HAP-1 (cell line): ENCODE results near the gene SDK1.

Experiments
- DNase-seq, 2 experiments: peaks; one replicate each; pipeline ENCODE4 v3.0.0-alpha.2; 2016 to 2020; ENCODE audit warnings: low spot score in 2 of 2
- H3K27me3 ChIP-seq: fragments of 250-450 bp; sonication (Bioruptor Pico); 2 replicates; pipeline ENCODE4 v1.5.1; 2020; ENCODE audit warnings: low read depth, mild to moderate bottlenecking, moderate library complexity
- H3K36me3 ChIP-seq: fragments of 250-450 bp; sonication (Bioruptor Pico); replicated peaks from 2 replicates; pipeline ENCODE4 v1.5.1; 2020; ENCODE audit warnings: mild to moderate bottlenecking
- H3K4me1 ChIP-seq: fragments of 250-450 bp; sonication (Bioruptor Pico); 2 replicates; pipeline ENCODE4 v1.5.1; 2020; ENCODE audit warnings: mild to moderate bottlenecking
- H3K4me3 ChIP-seq: fragments of 250-450 bp; sonication (Bioruptor Pico); 2 replicates; pipeline ENCODE4 v1.5.1; 2020; ENCODE audit warnings: mild to moderate bottlenecking, moderate library complexity
- H3K9me3 ChIP-seq: fragments of 250-450 bp; sonication (Bioruptor Pico); 2 replicates; pipeline ENCODE4 v1.5.1; 2020; ENCODE audit warnings: mild to moderate bottlenecking, moderate library complexity
- in situ Hi-C: fragments of 300-500 bp; cut with MboI; formaldehyde crosslinking; loops from 3 replicates; pipeline ENCODE4 v1.14.3; 2020; ENCODE audit warnings: low sequenced_read_pairs, inconsistent platforms, mixed read lengths

Gene SDK1

DNA sequence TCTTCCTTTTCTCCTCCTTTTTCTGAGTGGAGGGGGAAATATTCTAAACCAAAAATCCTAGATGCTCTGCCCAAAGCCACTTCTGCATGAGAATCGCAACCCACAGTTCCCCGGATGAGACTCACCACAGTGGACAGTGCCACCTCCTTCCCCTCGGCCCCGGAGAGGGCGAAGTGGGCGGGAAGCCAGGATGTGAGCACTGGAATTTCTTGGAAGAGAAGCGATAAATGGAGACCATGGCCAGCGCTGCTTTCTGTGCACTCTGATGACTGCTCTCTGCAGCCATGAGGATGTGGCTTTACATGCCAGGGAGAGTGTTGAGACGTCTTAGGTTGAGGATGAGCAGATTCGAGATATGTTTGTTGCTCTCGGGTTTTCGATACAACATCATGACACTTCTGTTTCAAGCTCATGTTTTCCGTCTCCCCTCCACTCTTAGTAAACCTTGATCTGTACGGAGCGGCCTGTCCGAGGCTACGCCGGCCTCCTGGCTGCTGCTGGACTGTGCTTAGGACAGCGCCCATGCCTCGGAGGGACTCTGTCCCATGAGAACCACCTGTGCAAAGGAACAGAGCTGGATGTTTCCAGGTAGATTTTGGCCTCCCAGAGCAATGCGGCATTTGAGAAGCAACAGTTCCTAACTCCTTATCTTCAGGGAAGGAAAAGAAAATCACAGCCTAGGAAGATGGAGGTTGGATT is 966.4 kb downstream of the SDK1 start:
- no peak for DNase-seq
- H3K4me1 ChIP-seq, result no peaks in the 10 kb centered on the region
- no peaks in the 10 kb centered on the region for H3K9me3 ChIP-seq
- H3K4me3 ChIP-seq, result no peak overlapping the region
- in situ Hi-C loops, result no loop called here
- no peaks in the 10 kb centered on the region for H3K27me3 ChIP-seq
- H3K36me3 ChIP-seq, result no peaks in the 10 kb centered on the region

DNA sequence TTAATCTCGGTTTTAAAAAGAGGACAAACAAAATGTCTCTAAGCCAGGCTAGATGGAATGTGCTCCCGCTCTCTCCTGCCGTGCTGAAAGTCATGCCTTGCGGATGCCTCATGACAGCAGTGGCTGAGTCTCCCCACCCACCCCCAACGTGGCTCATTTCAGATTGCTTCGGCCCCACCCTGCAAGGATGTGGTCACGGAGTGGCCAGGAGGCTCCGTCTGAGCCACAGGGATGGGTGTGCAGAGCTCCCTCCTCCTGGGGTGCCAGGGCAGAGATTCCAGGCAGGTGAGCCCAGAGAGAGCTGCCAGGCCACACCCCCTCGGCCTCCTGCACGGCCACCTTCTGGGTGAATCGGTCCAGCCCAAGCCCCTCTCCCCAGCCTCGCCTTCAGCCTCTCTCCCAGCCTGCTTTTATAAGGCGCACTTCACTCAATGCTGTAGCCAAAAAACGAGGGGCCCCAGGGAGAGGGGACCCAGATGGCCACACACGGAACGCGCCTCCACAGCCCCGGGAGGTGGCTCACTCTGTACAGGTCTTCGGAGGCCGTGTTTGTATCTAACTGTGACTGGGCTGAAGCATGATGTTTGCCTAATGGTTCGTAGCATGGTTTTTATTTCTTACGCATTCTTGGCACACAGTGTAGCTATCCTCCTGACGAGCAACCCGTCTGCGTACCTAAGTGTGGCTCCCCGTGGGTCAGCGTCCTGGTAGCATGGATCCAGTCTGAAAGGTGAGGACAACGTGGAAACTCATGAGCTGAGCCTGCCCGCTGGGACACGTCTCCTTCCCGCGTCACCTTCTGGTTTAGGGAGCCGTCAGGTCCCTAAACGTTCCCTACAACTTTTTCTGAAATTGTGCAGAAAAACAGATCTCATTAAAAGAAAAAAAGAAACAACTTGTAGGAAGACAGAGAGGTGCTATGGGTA is 967.3 kb downstream of the SDK1 start:
- no peaks in the 10 kb centered on the region for H3K36me3 ChIP-seq
- H3K4me3 ChIP-seq, result no peak overlapping the region
- H3K9me3 ChIP-seq, result no peaks in the 10 kb centered on the region
- H3K4me1 ChIP-seq, result no peaks in the 10 kb centered on the region
- H3K27me3 ChIP-seq, result no peaks in the 10 kb centered on the region
- DNase-seq, result no peak
- in situ Hi-C loops, result no loop called here

DNA sequence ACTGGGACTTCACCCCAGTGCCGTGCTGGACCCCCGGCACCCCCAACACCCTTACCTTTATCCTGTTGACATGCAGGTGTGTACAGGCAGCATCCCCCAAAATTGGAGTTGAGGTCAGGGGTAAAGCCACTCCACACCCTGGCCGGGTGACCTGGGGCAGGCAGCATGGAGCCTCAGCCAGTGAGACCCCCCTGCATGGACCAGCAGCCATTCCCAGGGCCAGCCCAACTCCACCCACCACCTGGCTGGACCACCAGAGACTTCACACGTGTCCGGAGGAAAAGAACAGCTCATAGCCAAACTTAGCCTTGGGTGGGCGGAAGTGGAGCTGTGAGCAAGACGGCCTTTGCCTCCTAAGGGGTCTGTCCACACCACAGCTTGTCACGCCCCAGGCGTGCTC is 968.0 kb downstream of the SDK1 start:
- Histone ChIP-seq H3K4me1 (no peaks in the 10 kb centered on the region), H3K36me3 (no peaks in the 10 kb centered on the region), H3K9me3 (no peaks in the 10 kb centered on the region), H3K4me3 (no peak overlapping the region), H3K27me3 (no peaks in the 10 kb centered on the region)
- in situ Hi-C loops, result no loop called here
- DNase-seq, result no peak

DNA sequence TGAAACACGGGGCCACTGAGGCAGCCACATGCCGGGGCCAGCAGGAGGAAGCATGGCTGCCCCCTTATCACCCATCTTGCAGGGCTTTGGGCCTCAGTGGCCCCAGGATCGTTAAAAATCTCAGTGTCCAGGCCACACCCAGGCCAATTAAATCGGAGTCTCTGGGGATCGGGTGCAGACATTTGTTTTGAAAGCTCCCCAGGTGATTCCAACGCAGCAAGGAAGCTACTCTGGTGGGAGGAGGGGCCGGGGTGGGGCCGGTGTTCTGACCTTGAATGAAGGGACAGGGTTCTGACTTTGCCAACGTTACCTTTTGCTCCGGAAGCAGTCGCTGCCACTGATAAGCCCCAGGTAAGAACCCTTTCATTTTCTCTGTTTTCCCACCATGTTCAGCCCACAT is 968.7 kb downstream of the SDK1 start:
- no peaks in the 10 kb centered on the region for H3K9me3 ChIP-seq
- no peaks in the 10 kb centered on the region for H3K27me3 ChIP-seq

DNA sequence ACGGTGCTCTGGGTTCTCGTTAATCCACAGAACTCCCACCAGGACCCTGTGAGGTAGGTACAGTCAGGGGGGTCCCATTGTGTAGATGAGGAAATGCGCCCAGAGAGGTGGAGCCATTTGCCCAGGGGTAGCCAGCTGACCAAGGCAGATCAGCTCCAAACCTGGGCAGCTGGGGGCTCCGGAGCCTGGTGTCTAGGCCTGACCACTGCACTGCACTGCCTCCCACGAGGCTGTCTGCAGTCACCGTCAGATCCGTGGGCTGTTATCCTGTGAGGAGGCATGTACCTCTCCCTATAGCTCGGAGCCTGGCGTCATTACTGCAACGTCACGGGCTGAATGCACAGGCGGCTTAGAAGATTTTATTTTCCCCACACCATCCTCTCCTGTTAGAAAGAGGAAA is 969.2 kb downstream of the SDK1 start:
- no peak for DNase-seq
- Histone ChIP-seq H3K36me3 (no peaks in the 10 kb centered on the region), H3K27me3 (no peaks in the 10 kb centered on the region), H3K9me3 (no peaks in the 10 kb centered on the region), H3K4me3 (no peak overlapping the region), H3K4me1 (no peaks in the 10 kb centered on the region)
- in situ Hi-C loops, result no loop called here

More for the DNA sequence above, 968.7 kb downstream of the SDK1 start:
- no peak overlapping the region for H3K4me3 ChIP-seq
- no peak for DNase-seq
- H3K36me3 ChIP-seq, result no peaks in the 10 kb centered on the region
- no peaks in the 10 kb centered on the region for H3K4me1 ChIP-seq
- in situ Hi-C loops, result no loop called here

DNA sequence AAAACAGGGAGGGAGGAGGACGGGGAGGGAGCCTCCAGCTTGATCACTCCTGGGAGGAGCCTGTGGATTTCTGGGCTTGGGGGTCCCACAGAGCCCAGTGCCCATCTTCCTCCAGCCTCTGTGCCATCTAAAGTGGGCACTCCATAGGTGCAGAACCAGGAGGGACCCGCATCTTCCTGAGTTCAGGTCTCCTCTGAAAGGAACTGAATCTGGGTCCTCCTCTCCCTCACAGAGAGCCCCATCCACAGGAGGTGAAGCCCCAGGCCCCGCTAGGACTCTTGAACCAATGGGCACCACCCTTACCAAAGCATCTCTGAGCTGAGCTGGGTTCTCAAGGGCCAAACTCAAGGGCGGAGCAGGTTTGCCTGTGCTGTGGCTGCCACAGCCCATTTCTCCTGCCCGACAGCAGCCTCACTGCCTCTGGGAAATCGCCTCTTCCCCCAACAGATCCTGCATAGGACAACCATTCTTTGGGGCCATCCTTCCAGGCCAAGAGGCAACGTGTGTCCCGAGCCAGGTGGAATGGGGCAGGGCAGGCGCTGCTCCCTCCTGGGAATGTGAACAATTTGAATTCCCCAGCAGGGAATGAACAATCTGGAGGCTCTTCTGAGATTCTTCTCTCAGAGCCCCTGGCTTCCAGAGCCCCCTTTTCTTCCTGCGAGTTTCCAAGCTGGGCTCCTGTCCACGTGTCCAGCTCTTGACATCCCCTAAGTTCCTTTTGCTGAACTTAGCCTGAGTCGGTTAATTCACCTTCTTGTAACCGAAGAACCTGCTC is 970.1 kb downstream of the SDK1 start:
- DNase-seq, result no peak
- in situ Hi-C loops, result no loop called here
- Histone ChIP-seq H3K27me3 (no peaks in the 10 kb centered on the region), H3K4me1 (no peaks in the 10 kb centered on the region), H3K9me3 (no peaks in the 10 kb centered on the region), H3K36me3 (no peaks in the 10 kb centered on the region), H3K4me3 (no peak overlapping the region)

DNA sequence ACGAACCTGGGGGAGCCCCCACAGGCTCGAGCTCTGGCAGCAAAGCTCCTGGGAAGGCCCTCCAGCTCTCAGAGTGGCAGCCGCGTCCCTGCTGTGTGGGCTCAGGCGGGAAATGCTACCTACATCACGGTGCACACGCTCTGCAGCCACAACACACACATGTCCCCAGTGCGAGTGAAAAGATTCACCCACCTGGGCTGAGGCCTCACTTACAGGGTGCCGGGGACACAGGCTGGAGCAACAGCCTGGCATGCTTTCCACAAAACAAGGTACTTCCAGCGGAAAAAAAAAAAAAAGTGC is 970.6 kb downstream of the SDK1 start:
- no peak for DNase-seq
- no peaks in the 10 kb centered on the region for H3K36me3 ChIP-seq
- in situ Hi-C loops, result no loop called here
- H3K9me3 ChIP-seq, result no peaks in the 10 kb centered on the region
- no peak overlapping the region for H3K4me3 ChIP-seq
- no peaks in the 10 kb centered on the region for H3K27me3 ChIP-seq
- no peaks in the 10 kb centered on the region for H3K4me1 ChIP-seq

DNA sequence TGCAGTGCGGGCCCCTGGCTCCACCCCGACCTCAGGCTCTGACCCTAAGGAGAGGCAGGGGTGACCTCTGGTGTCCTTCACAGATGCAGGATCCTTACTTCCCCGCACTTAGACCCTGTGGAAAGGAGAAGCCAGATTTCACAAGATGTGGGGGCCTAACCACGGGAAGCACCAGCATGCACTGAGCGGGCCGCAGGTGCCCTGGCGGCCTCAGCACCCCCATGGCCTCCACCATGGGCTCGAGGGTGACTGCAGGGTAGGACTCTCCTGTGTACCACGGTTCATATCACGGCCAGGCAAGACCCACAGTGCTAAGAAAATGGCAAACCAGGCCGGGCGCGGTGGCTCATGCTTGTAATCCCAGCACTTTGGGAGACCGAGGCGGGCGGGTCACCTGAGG is 971.1 kb downstream of the SDK1 start:
- no peaks in the 10 kb centered on the region for H3K4me1 ChIP-seq
- no peak overlapping the region for H3K4me3 ChIP-seq
- in situ Hi-C loops, result no loop called here
- H3K27me3 ChIP-seq, result no peaks in the 10 kb centered on the region
- no peaks in the 10 kb centered on the region for H3K36me3 ChIP-seq
- DNase-seq, result no peak
- H3K9me3 ChIP-seq, result no peaks in the 10 kb centered on the region

DNA sequence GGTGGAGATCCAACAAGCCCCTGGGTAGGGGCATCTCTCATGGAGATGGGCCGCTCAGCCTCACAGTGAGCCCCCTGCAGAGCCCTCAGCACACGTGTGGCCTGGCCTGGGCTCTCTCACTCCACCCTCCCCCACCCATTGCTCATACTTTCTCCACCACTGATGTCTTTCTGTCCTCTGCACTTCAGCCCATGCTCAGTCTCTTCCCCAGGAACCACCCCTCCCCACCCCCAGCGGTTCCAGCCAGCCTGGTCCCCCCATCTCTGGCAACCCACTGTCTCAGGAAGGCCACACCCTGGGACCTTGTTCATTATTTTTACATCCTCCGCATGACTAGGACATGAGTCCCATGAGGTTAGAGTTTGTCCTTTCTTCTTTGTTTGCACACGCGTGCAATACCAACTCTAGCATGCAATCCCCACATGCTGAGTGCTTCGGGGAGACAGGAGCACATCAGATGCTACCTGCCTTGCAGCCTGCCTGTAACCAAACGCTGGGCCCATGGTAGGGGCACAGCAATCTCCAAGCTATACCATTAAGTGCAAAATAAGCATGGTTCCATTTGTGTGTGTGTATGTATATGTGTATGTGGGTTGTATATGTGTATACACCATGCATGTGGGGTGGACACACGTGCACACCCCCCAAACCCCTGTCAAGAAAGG is 972.6 kb downstream of the SDK1 start:
- no peaks in the 10 kb centered on the region for H3K36me3 ChIP-seq
- H3K4me1 ChIP-seq, result no peaks in the 10 kb centered on the region
- no peaks in the 10 kb centered on the region for H3K27me3 ChIP-seq
- in situ Hi-C loops, result no loop called here
- no peaks in the 10 kb centered on the region for H3K9me3 ChIP-seq
- no peak for DNase-seq
- no peak overlapping the region for H3K4me3 ChIP-seq

DNA sequence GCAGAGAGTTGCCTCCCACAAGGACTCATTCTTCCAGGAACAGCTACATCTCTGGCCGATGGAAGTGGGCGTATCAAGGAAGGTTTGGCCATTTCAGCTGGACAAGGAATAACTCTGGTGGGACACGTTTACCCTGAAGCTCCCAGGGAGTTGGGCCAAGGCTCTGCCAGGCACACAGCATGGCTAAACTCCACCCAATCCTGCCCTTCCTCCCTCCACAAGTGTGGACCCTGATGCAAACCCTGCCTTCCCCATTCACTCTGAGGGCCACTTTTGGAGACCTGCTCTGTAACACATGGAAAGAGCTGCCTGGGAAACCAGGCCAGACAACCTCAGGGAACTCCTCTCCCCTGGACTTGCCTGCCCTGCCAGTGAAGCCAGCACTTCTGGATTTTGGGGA is 973.2 kb downstream of the SDK1 start:
- Histone ChIP-seq H3K36me3 (no peaks in the 10 kb centered on the region), H3K4me1 (no peaks in the 10 kb centered on the region), H3K4me3 (no peak overlapping the region), H3K9me3 (no peaks in the 10 kb centered on the region), H3K27me3 (no peaks in the 10 kb centered on the region)
- no peak for DNase-seq
- in situ Hi-C loops, result no loop called here

DNA sequence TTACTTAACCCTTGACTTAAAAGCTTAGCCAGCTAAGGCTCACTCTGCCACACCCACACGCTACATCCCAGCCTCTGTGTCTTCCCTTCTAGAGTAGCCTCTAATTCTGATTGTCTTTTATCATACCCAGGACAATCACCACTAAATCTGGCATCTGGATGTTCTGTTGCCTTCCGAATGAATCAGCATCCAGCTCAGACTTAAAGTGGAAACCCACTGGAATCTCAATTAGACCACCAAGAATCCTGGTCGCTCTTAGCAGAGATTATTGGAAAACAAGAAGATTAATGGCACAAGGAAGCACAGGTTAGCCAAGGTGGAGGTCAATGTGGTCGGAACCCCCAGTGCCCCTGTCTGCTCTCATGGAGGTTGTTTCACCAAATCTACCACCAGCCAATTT is 976.9 kb downstream of the SDK1 start:
- Histone ChIP-seq H3K4me1 (no peaks in the 10 kb centered on the region), H3K36me3 (no peaks in the 10 kb centered on the region), H3K4me3 (no peak overlapping the region), H3K9me3 (no peaks in the 10 kb centered on the region), H3K27me3 (no peaks in the 10 kb centered on the region)
- in situ Hi-C loops, result no loop called here
- DNase-seq, result no peak

DNA sequence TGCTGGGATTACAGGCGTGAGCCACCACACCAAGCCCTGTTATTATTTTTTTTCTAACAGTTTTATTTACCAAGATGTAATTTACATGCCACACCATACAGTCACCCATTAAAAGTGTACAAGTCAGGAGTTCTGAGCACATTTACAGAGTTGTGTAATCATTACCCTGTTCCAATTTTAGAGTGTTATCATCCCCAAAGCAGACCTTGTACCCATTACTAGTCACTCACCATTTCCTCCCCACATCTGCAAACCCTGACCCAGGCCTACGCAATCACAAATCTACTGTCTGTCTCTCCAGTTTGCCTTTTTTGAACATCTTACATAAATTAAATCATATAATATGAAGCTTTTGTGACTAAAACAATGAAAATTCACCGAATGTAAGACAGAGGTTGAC is 978.2 kb downstream of the SDK1 start:
- Histone ChIP-seq H3K4me3 (no peak overlapping the region), H3K9me3 (no peaks in the 10 kb centered on the region)
- in situ Hi-C loops, result no loop called here

DNA sequence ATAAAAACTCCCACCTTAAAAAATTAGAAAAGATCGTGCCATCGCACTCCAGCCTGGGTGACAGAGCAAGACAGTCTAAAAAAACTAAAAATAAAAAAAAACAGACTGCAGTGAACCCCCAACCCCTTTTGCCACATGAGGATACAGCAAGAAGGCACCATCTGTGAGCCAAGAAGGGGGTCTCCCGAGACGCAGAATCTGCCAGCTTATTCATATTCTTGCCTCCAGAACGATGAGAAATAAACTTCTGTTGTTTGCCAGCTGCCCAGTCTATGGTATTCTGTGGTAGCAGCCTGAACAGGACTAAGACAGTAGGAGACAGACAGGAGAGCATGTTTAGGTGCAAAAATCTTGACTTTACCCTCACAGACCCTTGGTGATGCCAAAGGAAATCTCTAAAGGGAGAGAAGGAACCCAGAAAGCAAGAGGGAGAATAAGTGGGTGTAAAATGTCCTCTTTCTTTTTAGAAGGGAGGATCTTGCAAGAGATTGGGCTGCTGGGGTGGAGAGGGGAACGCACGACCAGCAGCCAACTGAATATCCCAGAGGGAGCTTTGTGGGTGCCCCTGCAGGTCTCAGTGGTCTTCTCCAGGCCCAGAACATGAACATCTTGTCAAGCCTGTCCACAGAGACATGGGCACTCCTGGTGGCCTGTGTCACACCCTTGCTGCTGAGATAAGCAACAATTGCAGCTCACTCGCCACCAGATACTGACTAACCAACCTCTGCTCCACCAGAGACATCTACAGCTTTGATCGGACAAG is 980.4 kb downstream of the SDK1 start:
- H3K9me3 ChIP-seq, result no peaks in the 10 kb centered on the region
- H3K36me3 ChIP-seq, result no peaks in the 10 kb centered on the region
- H3K4me3 ChIP-seq, result no peak overlapping the region
- H3K4me1 ChIP-seq, result no peaks in the 10 kb centered on the region
- H3K27me3 ChIP-seq, result no peaks in the 10 kb centered on the region
- DNase-seq, result no peak
- in situ Hi-C loops, result no loop called here

More for the DNA sequence above, 978.2 kb downstream of the SDK1 start:
- Histone ChIP-seq H3K4me1 (no peaks in the 10 kb centered on the region), H3K36me3 (no peaks in the 10 kb centered on the region), H3K27me3 (no peaks in the 10 kb centered on the region)
- DNase-seq, result no peak
